Activated CD4-positive, alpha-beta memory T cell treated with anti-CD3 and anti-CD28 coated beads for 36 hours (primary cell): ENCODE measurements around the gene SSU72. TPM values are rescaled to one million over a fixed set of nuclear protein-coding genes. Genes with fewer than 3 reads are reported as not detected.
A peak's percentile ranks its signal among the peaks of the same experiment; 100 is the strongest.

Source experiments
- CTCF ChIA-PET: fragments of 350-600 bp; sonication (Branson Sonifier 250); formaldehyde crosslinking; loops from one replicate; lab custom pipeline; 2021; ENCODE audit warnings: antibody characterized with exemption, inconsistent platforms; lab: Charles Lee
- POLR2A ChIA-PET: fragments of 350-600 bp; sonication (Branson Sonifier 250); formaldehyde crosslinking; loops from one replicate; lab custom pipeline; 2021; ENCODE audit warnings: antibody characterized with exemption; lab: Charles Lee
- DNase-seq: peaks from one replicate; pipeline ENCODE4 v3.0.0-alpha.2; 2020
- H3K27ac Mint-ChIP-seq: one replicate; pipeline ENCODE4 v1.8.0; 2021; ENCODE audit warnings: mixed read lengths
- H3K27me3 Mint-ChIP-seq: one replicate; pipeline ENCODE4 v1.8.0; 2021; ENCODE audit warnings: mixed read lengths
- H3K36me3 Mint-ChIP-seq: one replicate; pipeline ENCODE4 v1.8.0; 2021; ENCODE audit warnings: mixed read lengths
- H3K4me1 Mint-ChIP-seq: one replicate; pipeline ENCODE4 v1.8.0; 2021; ENCODE audit warnings: low read depth, mixed read lengths
- H3K4me3 Mint-ChIP-seq: one replicate; pipeline ENCODE4 v1.8.0; 2021; ENCODE audit warnings: mild to moderate bottlenecking, mixed read lengths
- H3K9me3 Mint-ChIP-seq: one replicate; pipeline ENCODE4 v1.8.0; 2021; ENCODE audit warnings: mixed read lengths
- intact Hi-C: fragments of 100-400 bp; cut with micrococcal nuclease; formaldehyde crosslinking; loops from one replicate; pipeline ENCODE4 v1.15.1; 2023
- total RNA-seq, 2 experiments: library from RNA; stranded (reverse); gene quantifications; one replicate each; pipeline ENCODE4 v1.2.3, GENCODE V29; 2021

The SSU72 gene
- total RNA-seq, 2 experiments from 2014 or later = 106 to 107 TPM

DNA sequence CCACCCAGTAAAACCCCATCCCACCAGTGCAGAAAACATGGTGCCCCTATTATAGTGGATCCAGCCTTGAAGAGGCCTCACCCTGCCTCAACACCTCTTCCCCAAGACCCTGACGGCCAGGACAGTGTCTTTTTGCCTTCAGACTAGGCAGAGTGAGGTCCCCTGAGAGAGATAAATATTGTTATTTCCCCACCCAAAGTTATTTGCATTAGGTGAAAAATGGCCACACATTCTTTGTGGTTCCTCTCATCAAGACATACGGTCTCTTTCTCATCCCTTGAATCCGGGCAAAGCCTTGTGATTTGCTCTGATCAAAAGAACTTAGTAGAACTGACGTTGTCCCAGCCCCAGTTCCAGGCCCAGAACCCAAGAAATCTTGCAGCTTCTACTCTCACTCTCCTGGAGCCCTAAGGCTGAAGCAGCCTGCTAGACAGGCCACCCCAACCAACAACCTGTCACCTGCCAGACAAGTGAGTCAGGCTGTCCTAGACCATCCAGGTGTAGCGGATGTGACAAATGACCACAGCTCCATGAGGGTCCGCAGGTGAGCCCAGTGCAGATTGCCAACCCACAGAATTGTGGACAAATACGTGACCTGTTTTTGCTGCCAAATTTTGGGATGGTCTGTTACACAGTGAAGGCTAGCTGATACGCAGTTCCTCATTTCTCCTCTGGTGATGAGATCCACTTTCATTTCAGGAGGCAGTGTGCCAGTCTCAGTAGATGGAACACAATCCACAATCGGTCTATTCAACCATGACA, 8.1 kb upstream of the SSU72 start:
- no peak overlapping the region for H3K27ac Mint-ChIP-seq
- H3K9me3 Mint-ChIP-seq = no peaks in the 10 kb centered on the region
- H3K36me3 Mint-ChIP-seq = no peaks in the 10 kb centered on the region
- H3K4me3 Mint-ChIP-seq = no peak overlapping the region
- DNase-seq = no peak
- no peaks in the 10 kb centered on the region for H3K4me1 Mint-ChIP-seq
- no peaks in the 10 kb centered on the region for H3K27me3 Mint-ChIP-seq
- intact Hi-C loops = no loop called here
- ChIA-PET POLR2A (no interaction called here), CTCF (no interaction called here)

DNA sequence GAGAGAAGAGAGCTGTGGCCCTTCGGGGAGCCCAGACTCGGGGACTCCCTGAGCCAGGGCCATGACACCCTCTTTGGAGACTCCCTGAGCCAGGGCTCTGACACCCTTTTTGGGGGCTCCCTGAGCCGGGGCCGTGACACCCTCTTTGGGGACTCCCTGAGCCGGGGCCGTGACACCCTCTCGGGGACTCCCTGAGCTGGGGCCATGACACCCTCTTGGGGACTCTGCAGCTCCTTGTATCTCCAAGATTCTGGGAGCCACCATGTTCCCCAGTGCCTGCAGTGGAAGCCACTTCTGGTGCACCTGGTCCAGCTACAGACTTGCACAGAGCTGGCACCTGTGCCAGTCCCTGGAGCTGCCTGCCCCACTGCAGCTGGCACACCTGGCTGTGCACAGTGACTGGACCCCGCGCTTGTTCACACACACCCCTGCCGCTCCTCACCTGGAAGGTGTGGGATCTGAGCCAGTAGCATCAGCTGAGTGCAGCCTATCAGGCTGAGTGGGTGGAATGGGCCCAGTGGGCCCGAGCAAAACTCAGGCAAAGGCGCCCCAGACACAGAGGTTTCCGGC, 3.8 kb upstream of the SSU72 start:
- H3K9me3 Mint-ChIP-seq = no peaks in the 10 kb centered on the region
- peaks cover 4% of the 10 kb centered on the region for H3K36me3 Mint-ChIP-seq
- intact Hi-C loops = no loop called here
- ChIA-PET POLR2A (interaction anchor here (1.0 kb wide), 1 partner anchor 36 kb away, joined by 4 read pairs; no protein-coding TSS in a partner anchor), CTCF (no interaction called here)
- H3K4me3 Mint-ChIP-seq = no peak overlapping the region
- H3K4me1 Mint-ChIP-seq = peaks cover 11% of the 10 kb centered on the region
- no peaks in the 10 kb centered on the region for H3K27me3 Mint-ChIP-seq
- DNase-seq = no peak
- H3K27ac Mint-ChIP-seq = no peak overlapping the region

DNA sequence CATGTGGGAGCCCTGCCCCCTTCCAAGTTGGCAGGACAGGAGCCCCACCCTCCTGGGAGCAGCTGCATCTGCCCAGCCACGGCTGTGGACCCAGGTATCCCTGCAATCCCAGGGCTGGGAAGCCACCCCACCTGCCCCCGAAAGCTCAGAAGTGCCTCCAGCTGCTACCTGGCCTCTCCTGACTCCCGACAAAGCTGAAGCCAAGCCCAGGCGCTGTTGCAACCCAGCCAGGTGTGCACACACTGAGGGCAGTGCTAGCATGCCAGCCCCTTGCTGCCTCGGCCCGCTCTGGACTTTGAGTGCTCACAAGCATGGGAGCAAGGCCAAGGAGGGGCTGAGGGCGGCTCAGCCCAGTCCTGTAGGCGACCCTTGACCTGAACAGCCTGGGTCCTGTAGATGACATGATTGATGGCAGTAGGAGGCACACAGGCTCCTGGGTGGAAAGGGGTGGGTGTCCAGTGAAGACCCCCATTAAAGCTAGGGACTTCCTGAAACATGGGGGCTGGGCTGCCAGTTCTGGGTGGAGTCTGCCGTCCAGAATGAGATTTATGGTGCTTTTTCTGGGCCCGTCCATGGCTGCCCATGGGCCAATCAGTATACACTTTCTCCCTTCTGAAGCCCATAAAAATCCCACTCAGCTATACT, 2.8 kb upstream of the SSU72 start:
- Mint-ChIP-seq H3K9me3 (no peaks in the 10 kb centered on the region), H3K4me1 (peaks cover 14% of the 10 kb centered on the region), H3K4me3 (no peak overlapping the region), H3K27ac (no peak overlapping the region), H3K27me3 (no peaks in the 10 kb centered on the region), H3K36me3 (peaks cover 4% of the 10 kb centered on the region)
- CTCF ChIA-PET = interaction anchor here (1.2 kb wide), 1 partner anchor 26 kb away, joined by 3 read pairs; no protein-coding TSS in a partner anchor
- no peak for DNase-seq
- POLR2A ChIA-PET = interaction anchor here (1.0 kb wide), 1 partner anchor 37 kb away, joined by 4 read pairs; no protein-coding TSS in a partner anchor
- intact Hi-C loops = no loop called here

DNA sequence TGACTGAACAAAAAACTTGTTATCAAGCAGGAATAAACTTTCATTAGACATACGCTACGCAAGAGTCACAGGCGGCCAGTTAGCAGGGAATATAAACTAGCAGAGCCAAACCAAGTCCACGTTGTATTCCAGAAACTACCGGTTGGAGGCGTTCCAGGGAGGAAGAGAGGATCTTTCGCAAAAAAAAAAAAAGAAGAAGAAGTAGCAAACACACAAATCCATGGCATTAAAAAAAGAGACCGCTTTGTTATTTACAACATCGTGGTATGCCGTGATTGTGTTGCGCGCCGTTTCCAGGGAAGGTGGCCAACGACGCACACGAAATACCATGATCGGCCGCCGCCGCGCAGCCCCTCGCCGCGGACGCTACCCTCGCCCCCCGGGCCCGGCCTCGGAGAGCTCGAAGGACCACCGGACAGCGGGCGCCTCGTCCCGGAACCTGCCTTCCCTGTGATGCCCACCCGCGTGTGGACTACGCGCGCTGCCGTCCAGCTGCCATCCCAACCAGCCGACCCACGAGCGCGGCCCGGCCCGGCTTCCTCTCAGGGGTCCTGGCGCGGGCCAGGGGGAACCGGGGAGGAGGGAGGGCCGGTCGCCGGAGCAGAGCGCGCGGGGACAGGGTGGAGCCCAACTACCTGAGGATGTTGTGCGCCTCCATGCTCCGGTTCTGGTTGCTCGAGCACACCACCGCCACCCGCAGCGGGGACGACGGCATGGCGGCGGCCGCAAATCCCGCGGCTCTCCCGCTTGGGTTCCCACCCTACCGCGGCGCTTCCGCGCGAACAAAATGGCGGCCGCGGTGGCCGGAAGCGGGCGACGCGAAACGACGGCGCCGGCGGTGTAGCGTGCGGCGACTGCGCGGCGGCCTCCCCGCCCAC, 581 bp downstream of the SSU72 start:
- peak; percentile 79 for DNase-seq
- intact Hi-C loops = loop anchor here (1.0 to 5.0 kb wide), 3 partner anchors 41 to 148 kb away; partner anchors contain the start of genes ATAD3A, CDK11A and MIB2
- ChIA-PET POLR2A (interaction anchor here (0.9 kb wide), 1 partner anchor 23 kb away, joined by 3 read pairs; no protein-coding TSS in a partner anchor), CTCF (no interaction called here)
- H3K36me3 Mint-ChIP-seq = peaks cover 13% of the 10 kb centered on the region
- peak overlapping the region; percentile 94 for H3K27ac Mint-ChIP-seq
- H3K4me1 Mint-ChIP-seq = peaks cover 36% of the 10 kb centered on the region
- no peaks in the 10 kb centered on the region for H3K9me3 Mint-ChIP-seq
- H3K4me3 Mint-ChIP-seq = peak overlapping the region; percentile 88
- no peaks in the 10 kb centered on the region for H3K27me3 Mint-ChIP-seq

DNA sequence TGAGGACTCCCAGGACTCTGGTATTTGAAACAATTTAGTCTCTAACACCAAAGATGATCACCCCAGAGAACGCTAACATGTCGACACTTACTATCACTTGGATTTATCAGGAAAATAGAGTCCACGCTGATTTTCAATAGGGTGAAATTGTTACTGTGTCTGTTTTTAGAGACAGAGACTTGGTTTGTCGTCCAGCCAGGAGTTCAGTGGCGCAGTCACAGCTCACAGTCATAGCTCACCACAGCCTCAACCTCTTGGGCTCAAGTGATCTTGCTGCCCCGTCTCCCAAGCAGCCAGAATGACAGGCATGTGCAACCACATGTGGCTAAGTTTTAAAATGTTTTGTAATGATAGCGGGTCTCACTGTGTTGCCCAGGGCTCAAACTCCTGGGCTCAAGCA, 5.3 kb downstream of the SSU72 start:
- no peak overlapping the region for H3K27ac Mint-ChIP-seq
- H3K4me3 Mint-ChIP-seq = no peak overlapping the region
- H3K27me3 Mint-ChIP-seq = no peaks in the 10 kb centered on the region
- H3K36me3 Mint-ChIP-seq = peaks cover 22% of the 10 kb centered on the region
- ChIA-PET CTCF (no interaction called here), POLR2A (no interaction called here)
- peaks cover 42% of the 10 kb centered on the region for H3K4me1 Mint-ChIP-seq
- no peak for DNase-seq
- intact Hi-C loops = no loop called here
- H3K9me3 Mint-ChIP-seq = no peaks in the 10 kb centered on the region

DNA sequence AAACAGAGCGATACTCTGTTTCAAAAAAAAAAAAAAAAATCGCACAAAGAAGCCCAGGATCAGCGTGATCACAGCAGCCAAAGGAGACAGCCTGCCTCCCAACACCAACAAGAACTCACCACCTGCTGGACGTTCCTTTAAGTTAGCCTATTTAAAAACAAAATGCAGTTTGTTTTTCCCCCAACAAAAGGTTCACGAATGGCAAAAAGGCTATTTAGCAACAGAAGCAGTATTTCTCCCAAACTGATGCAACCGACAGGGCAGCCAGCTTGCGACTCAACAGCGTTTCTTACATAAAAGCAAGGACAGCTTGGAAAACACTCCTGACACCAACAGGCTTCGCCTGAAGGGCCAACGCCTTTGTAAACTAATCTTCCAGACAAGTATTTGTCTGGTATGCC, 6.8 kb downstream of the SSU72 start:
- H3K9me3 Mint-ChIP-seq = no peaks in the 10 kb centered on the region
- H3K4me1 Mint-ChIP-seq = peaks cover 39% of the 10 kb centered on the region
- intact Hi-C loops = no loop called here
- DNase-seq = no peak
- POLR2A ChIA-PET = interaction anchor here (0.6 kb wide), 1 partner anchor 46 kb away, joined by 3 read pairs; no protein-coding TSS in a partner anchor
- CTCF ChIA-PET = interaction anchor here (0.6 kb wide), 1 partner anchor 75 kb away, joined by 3 read pairs; no protein-coding TSS in a partner anchor
- peaks cover 26% of the 10 kb centered on the region for H3K36me3 Mint-ChIP-seq
- H3K27ac Mint-ChIP-seq = no peak overlapping the region
- no peak overlapping the region for H3K4me3 Mint-ChIP-seq
- H3K27me3 Mint-ChIP-seq = no peaks in the 10 kb centered on the region

DNA sequence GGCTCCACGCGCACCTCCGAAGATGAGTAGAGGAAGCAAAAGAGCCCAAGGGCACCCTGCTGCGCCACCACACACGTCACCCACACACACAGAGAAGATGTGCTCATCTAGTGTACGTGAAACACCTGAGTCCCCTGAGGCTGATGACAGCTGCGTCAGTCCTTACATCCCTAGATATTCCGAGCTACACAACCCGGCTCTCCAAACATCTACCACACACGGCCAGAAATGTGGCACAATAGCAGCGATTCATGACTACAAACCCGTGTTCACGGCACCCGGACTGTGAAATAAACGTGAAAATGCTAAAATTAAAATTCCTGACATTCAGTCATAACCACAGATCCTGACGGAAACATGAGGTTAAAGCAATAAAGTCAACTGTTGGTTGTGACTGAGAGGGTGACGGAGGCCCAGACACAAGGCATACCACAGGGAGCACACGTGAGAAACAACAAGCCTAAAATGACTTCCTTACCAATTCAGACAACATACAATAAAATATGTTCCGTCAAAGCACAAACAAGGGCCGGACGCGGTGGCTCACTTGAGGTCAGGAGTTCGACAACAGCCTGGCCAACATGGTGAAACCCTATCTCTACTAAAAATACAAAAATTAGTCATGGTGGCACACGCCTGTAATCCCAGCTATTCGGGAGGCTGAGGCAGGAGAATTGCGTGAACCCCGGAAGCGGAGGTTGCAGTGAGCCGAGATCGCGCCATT, 7.3 kb downstream of the SSU72 start:
- POLR2A ChIA-PET = no interaction called here
- no peaks in the 10 kb centered on the region for H3K9me3 Mint-ChIP-seq
- peaks cover 26% of the 10 kb centered on the region for H3K36me3 Mint-ChIP-seq
- no peak overlapping the region for H3K4me3 Mint-ChIP-seq
- DNase-seq = no peak
- intact Hi-C loops = no loop called here
- peak overlapping the region; percentile 45 for H3K27ac Mint-ChIP-seq
- H3K27me3 Mint-ChIP-seq = no peaks in the 10 kb centered on the region
- CTCF ChIA-PET = interaction anchor here (0.6 kb wide), 1 partner anchor 74 kb away, joined by 3 read pairs; no protein-coding TSS in a partner anchor
- peaks cover 37% of the 10 kb centered on the region for H3K4me1 Mint-ChIP-seq

DNA sequence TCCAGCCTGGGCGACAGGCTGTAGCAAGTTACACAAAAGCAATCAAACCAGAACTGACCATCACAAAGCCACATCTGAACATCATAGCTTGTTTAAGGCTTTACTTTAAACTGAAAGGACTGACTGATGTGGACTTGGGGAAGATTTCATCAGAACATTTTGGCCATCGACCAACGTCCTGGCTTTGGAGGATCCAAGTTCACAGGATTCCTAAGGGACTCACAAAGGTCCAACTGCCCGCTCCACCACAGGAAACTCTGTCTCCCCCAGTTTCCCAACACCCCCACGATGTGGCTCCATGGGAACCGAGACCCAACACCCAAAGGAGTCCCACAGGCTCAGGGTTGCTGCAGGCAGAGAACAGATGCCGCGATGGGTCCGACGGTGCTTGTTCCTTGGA, 9.3 kb downstream of the SSU72 start:
- Mint-ChIP-seq H3K27me3 (no peaks in the 10 kb centered on the region), H3K36me3 (peaks cover 30% of the 10 kb centered on the region), H3K27ac (no peak overlapping the region), H3K9me3 (no peaks in the 10 kb centered on the region), H3K4me3 (no peak overlapping the region), H3K4me1 (peaks cover 28% of the 10 kb centered on the region)
- ChIA-PET CTCF (interaction anchor here (0.7 kb wide), 1 partner anchor 22 kb away, joined by 4 read pairs; no protein-coding TSS in a partner anchor), POLR2A (no interaction called here)
- no peak for DNase-seq
- intact Hi-C loops = no loop called here

DNA sequence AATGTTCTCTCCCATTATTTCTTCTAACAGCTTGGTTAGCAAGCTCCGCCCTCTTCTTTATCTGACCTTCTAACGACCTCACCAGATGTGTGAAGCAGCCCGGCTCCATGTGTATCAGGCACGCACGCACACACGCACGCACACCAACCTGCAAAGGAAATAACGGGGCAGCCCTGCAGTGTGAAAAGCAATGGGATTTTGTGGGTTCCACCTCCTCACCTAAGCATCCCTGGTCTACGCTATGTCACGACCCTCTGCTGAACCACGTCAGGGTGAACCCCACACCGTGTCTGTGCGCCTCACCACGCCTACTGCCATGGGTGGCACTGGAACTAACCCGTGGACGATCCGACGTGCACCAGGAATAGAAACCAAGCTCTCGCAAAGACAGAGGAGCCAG, 10.4 kb downstream of the SSU72 start:
- intact Hi-C loops = no loop called here
- POLR2A ChIA-PET = interaction anchor here (0.5 kb wide), 1 partner anchor 201 kb away, joined by 3 read pairs; no protein-coding TSS in a partner anchor
- Mint-ChIP-seq H3K36me3 (peaks cover 27% of the 10 kb centered on the region), H3K27me3 (no peaks in the 10 kb centered on the region), H3K9me3 (no peaks in the 10 kb centered on the region), H3K4me3 (no peak overlapping the region), H3K4me1 (peaks cover 17% of the 10 kb centered on the region), H3K27ac (no peak overlapping the region)
- CTCF ChIA-PET = no interaction called here
- DNase-seq = no peak

DNA sequence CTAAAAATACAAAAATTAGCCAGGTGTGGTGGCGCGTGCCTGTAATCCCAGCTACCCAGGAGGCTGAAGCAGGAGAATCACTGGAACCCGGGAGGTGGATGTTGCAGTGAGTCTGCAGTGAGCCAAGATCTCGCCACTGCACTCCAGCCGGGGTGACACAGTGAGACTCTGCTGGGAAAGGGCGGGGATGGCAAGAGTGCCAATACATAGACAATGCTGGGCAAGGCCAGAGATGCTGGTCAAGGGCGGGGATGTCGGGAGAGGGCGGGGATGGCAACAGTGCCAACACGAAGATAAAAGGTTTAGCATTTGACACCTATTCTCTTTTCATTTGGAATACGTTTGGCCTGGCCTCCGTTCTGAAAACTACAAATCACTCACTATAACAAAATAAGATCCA, 11.0 kb downstream of the SSU72 start:
- intact Hi-C loops = no loop called here
- no peak for DNase-seq
- H3K27ac Mint-ChIP-seq = no peak overlapping the region
- POLR2A ChIA-PET = no interaction called here
- H3K27me3 Mint-ChIP-seq = no peaks in the 10 kb centered on the region
- peaks cover 27% of the 10 kb centered on the region for H3K36me3 Mint-ChIP-seq
- H3K9me3 Mint-ChIP-seq = no peaks in the 10 kb centered on the region
- CTCF ChIA-PET = interaction anchor here (0.9 kb wide), 1 partner anchor 17 kb away, joined by 3 read pairs; no protein-coding TSS in a partner anchor
- H3K4me1 Mint-ChIP-seq = peaks cover 15% of the 10 kb centered on the region
- H3K4me3 Mint-ChIP-seq = no peak overlapping the region
